GM12873 (cell line): ENCODE measurements around the gene APBA2.
"Not testable (repeated sequence)": the region's sequence is repeated elsewhere in the genome, so short reads cannot be mapped to it uniquely, and the experiment has no call there.

Source experiments
- CTCF ChIP-seq: IDR thresholded peaks from 2 replicates; pipeline ENCODE4 v1.5.1; 2012; ENCODE audit warnings: low read depth, mild to moderate bottlenecking, moderate library complexity, low read length, control low read depth; ENCODE audit not compliant: insufficient read depth; ENCODE audit errors: missing control alignments

APBA2 gene

GRCh38 chr15:28885630-28886430 is at the start of gene APBA2:
APBA2 (plus strand) TSS chr15:28885974; CDS start chr15:29053885, 167,911 bp downstream.
- TF ChIP-seq CTCF: no peak

- not testable (repeated sequence) for TF ChIP-seq CTCF
Observed at GRCh38 chr15:28848521-28848920, 37.3 kb upstream of the APBA2 start, which contains the start of gene GOLGA6L7. GOLGA6L7 (minus strand) TSS chr15:28848644; CDS start chr15:28848549, 95 bp downstream.

DNA sequence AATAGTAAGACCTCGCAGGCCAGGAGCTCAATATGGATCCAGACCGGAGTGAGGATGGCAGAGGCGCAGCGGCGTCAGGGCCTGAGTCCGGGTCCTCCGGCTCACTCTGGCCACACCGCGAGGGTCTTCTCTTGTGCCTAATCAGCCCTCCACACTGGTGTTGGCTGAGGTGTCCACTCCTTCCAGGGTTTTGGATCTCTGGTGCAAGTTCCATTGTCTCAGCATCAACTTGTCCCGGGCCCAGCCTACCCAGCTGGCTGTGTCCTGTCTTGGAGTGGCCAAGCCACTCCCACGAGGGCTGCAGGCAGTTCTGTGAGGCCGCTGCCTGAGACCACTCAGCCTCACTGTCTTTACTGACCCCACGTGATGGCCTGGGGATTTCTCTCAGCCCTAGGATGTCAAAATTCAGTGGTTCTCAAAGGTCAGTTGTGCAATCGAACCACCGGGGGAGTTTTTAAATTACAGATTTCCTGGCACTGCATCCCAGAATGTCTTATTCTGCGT is 24.7 kb upstream of the APBA2 start:
- no peak for TF ChIP-seq CTCF

DNA sequence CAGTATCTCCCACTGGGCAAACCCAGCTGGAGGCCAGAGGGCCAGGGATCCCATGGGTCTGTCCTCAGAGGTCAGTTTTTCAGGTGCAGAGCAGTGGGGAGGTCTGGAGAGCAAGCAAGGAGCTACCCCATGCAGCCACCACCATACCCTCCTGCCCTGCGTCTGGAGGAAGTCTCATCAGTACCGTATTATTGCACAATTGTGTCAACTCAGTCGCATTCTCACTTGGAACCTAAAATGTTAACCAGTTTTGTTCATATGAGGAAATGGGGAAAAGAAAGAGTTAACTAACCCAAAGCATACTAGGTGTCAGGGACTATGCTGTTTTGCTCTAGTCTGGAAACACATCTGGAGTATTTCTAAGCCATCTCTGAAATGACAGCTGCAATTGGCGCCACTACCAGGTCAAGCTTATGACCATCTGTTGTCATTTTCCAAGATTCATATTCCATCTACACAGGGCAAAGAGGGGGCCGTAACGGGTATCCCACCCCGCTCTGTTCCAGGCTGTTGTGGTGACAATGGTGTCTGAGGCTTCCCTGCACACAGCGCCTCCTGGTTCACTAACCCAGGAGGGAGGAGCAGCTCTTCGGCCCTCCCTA is 16.9 kb upstream of the APBA2 start:
- TF ChIP-seq CTCF: no peak

DNA sequence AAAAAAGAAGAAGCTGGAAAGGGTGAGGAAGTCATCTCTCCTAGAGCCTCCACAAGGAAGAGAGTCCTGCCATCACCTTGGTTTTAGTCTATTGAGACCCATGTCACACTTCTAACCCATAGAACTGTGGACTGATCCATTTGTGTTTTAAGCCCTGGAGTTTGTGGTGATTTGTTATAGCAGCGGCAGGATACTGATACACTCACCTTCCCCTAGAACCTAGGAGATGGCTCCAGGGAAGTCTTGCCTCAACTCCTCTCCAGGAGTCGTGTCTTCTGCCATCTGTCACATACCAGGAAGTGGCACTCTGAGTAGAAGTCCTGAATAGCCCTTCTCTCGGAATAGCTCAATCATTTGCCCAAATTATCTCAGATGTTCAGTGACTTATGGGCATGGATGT is 14.6 kb upstream of the APBA2 start:
- TF ChIP-seq CTCF: no peak

- no peak for TF ChIP-seq CTCF
Observed at GRCh38 chr15:28873006-28873405, 12.8 kb upstream of the APBA2 start.

DNA sequence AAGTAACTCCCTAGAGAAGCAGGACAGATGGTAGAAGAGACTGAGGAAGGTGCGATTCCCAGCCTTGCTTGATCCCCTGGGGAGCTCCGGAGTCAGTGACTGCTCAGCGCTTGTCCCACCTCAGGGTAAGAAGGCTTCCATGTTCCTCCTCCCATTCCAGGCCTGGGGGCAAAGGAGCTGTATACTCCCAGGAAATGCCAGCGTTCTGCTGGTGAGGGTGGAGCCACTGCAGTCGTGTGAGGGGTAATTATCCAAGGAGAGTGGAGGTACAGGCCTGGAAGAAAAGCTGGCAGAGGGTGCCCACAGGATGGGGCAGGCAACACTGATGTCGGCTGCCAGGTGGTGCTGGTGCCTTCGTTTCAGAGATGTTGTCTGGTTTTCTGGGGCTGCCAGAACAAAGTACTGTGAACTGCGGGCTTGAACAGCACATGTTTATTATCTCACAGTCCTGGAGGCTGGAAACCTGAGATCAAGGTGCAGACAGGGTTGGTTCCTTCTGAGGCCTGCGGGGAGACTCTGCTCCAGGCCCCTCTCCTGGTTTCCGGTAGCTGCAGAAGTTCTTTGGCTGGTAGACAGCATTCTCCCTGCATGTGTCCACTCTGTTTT is 12.1 kb upstream of the APBA2 start:
- no peak for TF ChIP-seq CTCF
